ENCODE measurements around the gene RRAS.

DNA sequence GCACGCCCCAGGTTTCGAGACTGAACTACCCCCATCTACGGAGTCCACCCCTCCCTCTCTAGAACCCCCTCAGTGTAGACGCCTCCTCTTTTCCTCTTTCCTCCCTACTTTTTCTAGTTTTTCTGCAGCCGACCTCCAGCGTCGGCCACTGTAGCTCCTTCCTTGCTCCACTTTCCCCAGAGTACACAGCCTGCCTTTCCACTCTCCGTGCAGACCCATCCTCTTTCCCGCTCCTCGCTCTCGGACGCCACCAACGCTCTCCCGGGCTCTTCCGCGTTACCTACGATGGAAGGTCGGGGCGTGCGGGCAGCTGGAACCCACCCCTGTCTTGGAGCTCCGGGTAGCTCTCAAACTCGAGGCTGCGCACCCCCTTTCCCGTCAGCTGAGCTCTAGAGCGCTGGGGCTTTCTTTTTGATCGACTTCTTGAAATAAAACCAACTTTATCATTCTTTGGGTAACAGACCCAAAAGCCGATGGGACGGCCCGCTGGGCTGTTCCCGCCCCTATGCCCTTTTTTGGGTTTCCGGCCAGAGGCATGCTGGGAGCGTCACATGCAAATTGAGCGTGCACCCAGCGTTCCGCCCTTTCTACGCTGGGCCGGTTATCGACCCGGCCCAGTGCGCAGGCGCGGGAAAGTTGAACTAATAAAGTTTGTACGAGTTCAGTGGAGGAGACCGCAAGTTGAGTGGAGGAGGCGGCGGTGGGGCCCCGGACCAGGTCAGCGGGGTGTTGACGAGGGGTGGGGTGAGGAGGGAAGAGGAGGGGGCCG, 25.6 kb upstream of the RRAS start, which contains the start of the genes BCL2L12 and IRF3:
- TF ChIP-seq, protein P1, sequence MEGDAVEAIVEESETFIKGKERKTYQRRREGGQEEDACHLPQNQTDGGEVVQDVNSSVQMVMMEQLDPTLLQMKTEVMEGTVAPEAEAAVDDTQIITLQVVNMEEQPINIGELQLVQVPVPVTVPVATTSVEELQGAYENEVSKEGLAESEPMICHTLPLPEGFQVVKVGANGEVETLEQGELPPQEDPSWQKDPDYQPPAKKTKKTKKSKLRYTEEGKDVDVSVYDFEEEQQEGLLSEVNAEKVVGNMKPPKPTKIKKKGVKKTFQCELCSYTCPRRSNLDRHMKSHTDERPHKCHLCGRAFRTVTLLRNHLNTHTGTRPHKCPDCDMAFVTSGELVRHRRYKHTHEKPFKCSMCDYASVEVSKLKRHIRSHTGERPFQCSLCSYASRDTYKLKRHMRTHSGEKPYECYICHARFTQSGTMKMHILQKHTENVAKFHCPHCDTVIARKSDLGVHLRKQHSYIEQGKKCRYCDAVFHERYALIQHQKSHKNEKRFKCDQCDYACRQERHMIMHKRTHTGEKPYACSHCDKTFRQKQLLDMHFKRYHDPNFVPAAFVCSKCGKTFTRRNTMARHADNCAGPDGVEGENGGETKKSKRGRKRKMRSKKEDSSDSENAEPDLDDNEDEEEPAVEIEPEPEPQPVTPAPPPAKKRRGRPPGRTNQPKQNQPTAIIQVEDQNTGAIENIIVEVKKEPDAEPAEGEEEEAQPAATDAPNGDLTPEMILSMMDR (IDR thresholded peaks at IDR 0.05): no peak
- peak; percentile 50 to 77 for TF ChIP-seq POLR2A (IDR thresholded peaks at IDR 0.05)

Data from adrenal gland (tissue), 5 donors.